GM12878 (cell line): ENCODE data around the gene OR2T35. TPM values are rescaled to one million over a fixed set of nuclear protein-coding genes. Genes with fewer than 3 reads are reported as not detected.

Source experiments
- ATAC-seq: fragments of 200-7000 bp; cut with Tn5 transposase; 3 replicates; pipeline ENCODE4 v1.9.1; 2020; ENCODE audit warnings: mild to moderate bottlenecking, moderate library complexity
- BruUV-seq: library from RNA; stranded (reverse); fragments of 400-500 nt; replicated peaks from 2 replicates; lab custom pipeline; 2021; lab: Mats Ljungman, UMichigan
- CTCF ChIA-PET: fragments of 300-600 bp; sonication (Branson Sonifier 250); formaldehyde crosslinking; extraction: SDS; loops from one replicate; lab custom pipeline; 2021; ENCODE audit warnings: inconsistent platforms; lab: Yijun Ruan, JAX
- POLR2A ChIA-PET: fragments of 350-600 bp; formaldehyde crosslinking; extraction: SDS; loops from one replicate; lab custom pipeline; 2021; ENCODE audit warnings: inconsistent platforms; lab: Charles Lee
- RAD21 ChIA-PET: fragments of 300-600 bp; sonication (Branson Sonifier 250); formaldehyde crosslinking; loops from one replicate; lab custom pipeline; 2023; ENCODE audit warnings: antibody characterized with exemption; ENCODE audit not compliant: unreplicated experiment; lab: Charles Lee
- SMC1A ChIA-PET: fragments of 300-600 bp; sonication (Branson Sonifier 250); formaldehyde crosslinking; loops from one replicate; lab custom pipeline; 2023; ENCODE audit not compliant: unreplicated experiment, uncharacterized antibody; lab: Charles Lee
- DNase-seq: peaks from one replicate; pipeline ENCODE4 v3.0.0-alpha.2; 2011; ENCODE audit warnings: low read depth, low spot score
- FAIRE-seq: peaks from 3 replicates; lab custom pipeline; 2011; peaks lifted over from hg19 to GRCh38; lab: Jason Lieb, UNC
- H2AFZ ChIP-seq: 2 replicates; pipeline ENCODE4 v1.6.0; 2011; ENCODE audit warnings: low read depth, low read length, control low read depth; ENCODE audit not compliant: control insufficient read depth
- H3K27ac ChIP-seq: 2 replicates; pipeline ENCODE4 v1.5.1; 2011; ENCODE audit warnings: control low read depth; ENCODE audit not compliant: control insufficient read depth, insufficient read depth
- H3K27me3 ChIP-seq, 2 experiments: replicated peaks in 1 of 2; 2 replicates each; pipeline versions ENCODE4 v1.6.0 to v1.6.1; 2011; ENCODE audit warnings: low read length in 1 of 2; ENCODE audit not compliant: control insufficient read depth in 2 of 2, insufficient read depth in 2 of 2
- H3K36me3 ChIP-seq, 2 experiments: 2 replicates each; pipeline ENCODE4 v1.5.1; 2011; ENCODE audit warnings: low read length in 1 of 2; ENCODE audit not compliant: control insufficient read depth in 2 of 2, insufficient read depth in 2 of 2
- H3K4me1 ChIP-seq: 2 replicates; pipeline ENCODE4 v1.6.1; 2011; ENCODE audit warnings: mild to moderate bottlenecking, low read length, moderate library complexity, mixed read lengths; ENCODE audit not compliant: control insufficient read depth, insufficient read depth
- H3K4me2 ChIP-seq: 2 replicates; pipeline ENCODE4 v1.6.0; 2011; ENCODE audit warnings: control low read depth; ENCODE audit not compliant: control insufficient read depth, insufficient read depth
- H3K4me3 ChIP-seq: fragments of 200-600 bp; sonication (generic); 2 replicates; pipeline ENCODE4 v1.5.1; 2016
- H3K79me2 ChIP-seq: 2 replicates; pipeline ENCODE4 v1.6.0; 2011; ENCODE audit warnings: low read length; ENCODE audit not compliant: control insufficient read depth, insufficient read depth
- H3K9ac ChIP-seq: 2 replicates; pipeline ENCODE4 v1.8.0; 2011; ENCODE audit warnings: low read length, control low read depth, mixed read lengths; ENCODE audit not compliant: control insufficient read depth, insufficient read depth
- H3K9me3 ChIP-seq: replicated peaks from 3 replicates; pipeline ENCODE4 v1.5.1; 2011; ENCODE audit warnings: mild to moderate bottlenecking, low read length; ENCODE audit not compliant: control insufficient read depth, insufficient read depth
- H4K20me1 ChIP-seq: 2 replicates; pipeline ENCODE4 v1.6.0; 2011; ENCODE audit not compliant: control insufficient read depth, insufficient read depth
- CBX3 ChIP-seq: fragments of 200-600 bp; sonication (generic); IDR thresholded peaks from 2 replicates; pipeline ENCODE4 v1.6.1; 2016; ENCODE audit warnings: low read depth, borderline replicate concordance
- NFXL1 ChIP-seq: fragments of 450-650 bp; IDR thresholded peaks from 2 replicates; pipeline ENCODE4 v1.6.1; 2017; ENCODE audit warnings: antibody characterized with exemption, mild to moderate bottlenecking, borderline replicate concordance
- PAX5 ChIP-seq: IDR thresholded peaks from 2 replicates; pipeline ENCODE4 v1.6.1; 2011; ENCODE audit warnings: low read depth, low read length, borderline replicate concordance
- POLR2AphosphoS2 ChIP-seq: IDR thresholded peaks from 2 replicates; pipeline ENCODE4 v1.6.1; 2011; ENCODE audit warnings: low read depth, mild to moderate bottlenecking, low read length, improper control_type of control experiment, moderate library complexity
- SIN3A ChIP-seq: IDR thresholded peaks from 2 replicates; pipeline ENCODE4 v1.6.1; 2012; ENCODE audit warnings: low read depth, low read length, improper control_type of control experiment
- SREBF1 ChIP-seq: IDR thresholded peaks from 2 replicates; pipeline ENCODE4 v1.6.1; 2012; ENCODE audit warnings: mild to moderate bottlenecking, low read length
- STAT1 ChIP-seq: fragments of 450-650 bp; conservative IDR thresholded peaks from 2 replicates; pipeline ENCODE4 v1.6.1; 2014; ENCODE audit warnings: antibody characterized with exemption, mild to moderate bottlenecking
- WGBS: methylation state at CpG from one replicate; pipeline ENCODE4 v1.1.6; 2016; ENCODE audit warnings: low lambda C conversion rate; ENCODE audit not compliant: insufficient replicate concordance, insufficient coverage; ENCODE audit errors: missing lambda C conversion rate; 5-methylcytosine and 5-hydroxymethylcytosine counted together
- in situ Hi-C: fragments of 300-500 bp; cut with MboI; formaldehyde crosslinking; loops from 9 replicates; pipeline ENCODE4 v1.14.3; 2018; ENCODE audit warnings: mixed read lengths
- intact Hi-C: fragments of 100-400 bp; cut with micrococcal nuclease; formaldehyde crosslinking; loops from one replicate; pipeline ENCODE4 v1.14.2; 2022; ENCODE audit not compliant: unreplicated experiment
- polyA plus RNA-seq, 11 experiments: library from polyadenylated mRNA; depleted of rRNA in 4 of 11; unstranded in 6 of 11; stranded (reverse) in 5 of 11; fragments of >200 nt; fragmentation: Nextera tagmentation in 4 of 11; fragmentation: Illumina TruSeq in 1 of 11; extraction: Ambion mirVana in 4 of 11; extraction: Trizol in 1 of 11; gene quantifications; 1 replicate in 1 of 11; 2 replicates in 10 of 11; pipeline versions ENCODE4 v1.2.1 to v1.2.3, GENCODE V29; 2011 to 2016; ENCODE audit warnings: inconsistent platforms in 2 of 11, missing spikeins in 2 of 11, low read depth in 1 of 11
- total RNA-seq, 4 experiments: library from RNA; depleted of rRNA in 3 of 4; stranded (reverse); fragments of >200 nt in 3 of 4; fragmentation: Illumina TruSeq in 1 of 4; extraction: Trizol in 1 of 4; gene quantifications; 2 replicates each; pipeline versions ENCODE4 v1.2.1 to v1.2.3, GENCODE V29; 2013 to 2021

Gene OR2T35
- total and polyA plus RNA-seq, 10 of the 15 experiments (the other 5 are each of a cell fraction or from before 2014, with no cell fraction given): 0.03 to 0.89 (median 0.38) TPM; not detected in 2

DNA sequence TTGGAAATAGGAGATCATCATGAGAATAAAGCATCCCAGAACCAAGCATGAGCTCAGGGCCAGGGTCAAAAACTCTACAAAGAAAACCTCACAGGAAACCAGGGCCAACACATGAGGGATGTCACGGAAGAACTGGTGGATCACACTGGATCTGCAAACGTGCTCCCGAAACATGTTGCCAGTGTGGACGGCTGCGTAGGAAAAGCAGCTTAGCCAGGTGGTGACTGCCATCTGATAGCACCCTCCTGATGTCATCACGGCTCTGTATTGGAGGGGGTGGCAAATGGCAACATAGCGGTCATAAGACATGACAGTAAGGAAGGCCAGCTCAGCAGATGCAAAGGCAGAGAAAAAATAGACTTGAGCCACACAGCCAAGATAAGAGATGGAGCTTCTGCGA, 36.6 kb upstream of the OR2T35 start:
- Histone ChIP-seq H3K27ac (no peak overlapping the region), H3K79me2 (no peaks in the 10 kb centered on the region), H3K4me3 (no peak overlapping the region), H4K20me1 (no peaks in the 10 kb centered on the region), H3K9ac (no peak overlapping the region), H3K4me2 (no peak overlapping the region), H2AFZ (no peak overlapping the region), H3K27me3 (no peaks in the 10 kb centered on the region), H3K4me1 (no peaks in the 10 kb centered on the region), H3K36me3 (no peaks in the 10 kb centered on the region)
- WGBS: 93% methylated on average over 8 of the region's 8 CpGs
- FAIRE-seq: no peak
- in situ Hi-C loops: no loop called here
- no TSS peak for BruUV-seq
- ChIA-PET POLR2A (no interaction called here), RAD21 (interaction anchor here (0.6 kb wide), 1 partner anchor 18 kb away, joined by 3 read pairs; no protein-coding TSS in a partner anchor), CTCF (interaction anchor here (2.2 kb wide), 1 partner anchor 13 kb away, joined by 5 read pairs; no protein-coding TSS in a partner anchor)
- intact Hi-C loops: loop anchor here (10.0 kb wide), 1 partner anchor 747 kb away; no protein-coding TSS in a partner anchor
- TF ChIP-seq NFXL1: no peak
- no peak for TF ChIP-seq PAX5
- no peak for TF ChIP-seq CBX3
- TF ChIP-seq SIN3A: no peak
- no peak for TF ChIP-seq STAT1
- no peak for TF ChIP-seq POLR2AphosphoS2
- TF ChIP-seq, all 136 proteins: peak for 0
- H3K9me3 ChIP-seq: no peaks in the 10 kb centered on the region; the same call in 1 of the 3 replicates
- no peak for ATAC-seq
- SMC1A ChIA-PET: interaction anchor here (0.9 to 2.6 kb wide), 4 partner anchors 13 to 277 kb away, joined by 3 to 7 read pairs (median 4); no protein-coding TSS in a partner anchor
- DNase-seq: no peak

DNA sequence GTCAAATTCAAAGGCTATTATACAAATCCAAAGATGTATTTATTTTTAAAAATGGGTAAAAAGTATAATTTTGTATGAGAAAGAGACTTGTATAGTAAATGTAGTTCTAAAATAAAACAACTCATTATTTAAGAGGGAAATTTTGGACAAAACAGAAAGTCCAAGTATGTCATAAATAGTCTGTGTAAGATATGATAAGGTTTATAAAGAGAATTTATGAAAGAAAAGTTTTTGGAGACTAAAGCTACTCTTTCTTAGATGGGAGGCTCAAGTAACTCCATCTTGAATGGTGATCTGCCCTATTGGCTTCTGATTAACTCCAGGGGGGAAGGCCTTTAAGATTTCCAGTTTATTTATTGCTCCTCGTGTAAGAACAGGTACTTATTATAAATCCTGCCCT, 24.9 kb upstream of the OR2T35 start:
- in situ Hi-C loops: no loop called here
- POLR2A ChIA-PET: no interaction called here
- BruUV-seq: no TSS peak

More for the DNA sequence above, 24.9 kb upstream of the OR2T35 start:
- H3K36me3 ChIP-seq: no peaks in the 10 kb centered on the region
- DNase-seq (no peak), ATAC-seq (no peak)
- H3K27me3 ChIP-seq: no peaks in the 10 kb centered on the region
- RAD21 ChIA-PET: no interaction called here
- no peaks in the 10 kb centered on the region for H3K4me1 ChIP-seq
- H3K4me2 ChIP-seq: no peak overlapping the region
- no peak overlapping the region for H3K27ac ChIP-seq
- SMC1A ChIA-PET: interaction anchor here (1.8 kb wide), 1 partner anchor 12 kb away, joined by 7 read pairs; no protein-coding TSS in a partner anchor
- 93% methylated on average over 1 of the region's 1 CpG for WGBS
- H3K9me3 ChIP-seq: peaks cover 5% of the 10 kb centered on the region
- no peak for TF ChIP-seq SREBF1
- TF ChIP-seq, all 136 proteins: peak for 0
- no peak overlapping the region for H3K9ac ChIP-seq
- no peak overlapping the region for H2AFZ ChIP-seq
- intact Hi-C loops: no loop called here
- peak; percentile 44 for FAIRE-seq
- CTCF ChIA-PET: interaction anchor here (1.7 to 2.6 kb wide), 2 partner anchors 9 to 12 kb away, joined by 5 to 9 read pairs; no protein-coding TSS in a partner anchor
- H4K20me1 ChIP-seq: no peaks in the 10 kb centered on the region
- no peak overlapping the region for H3K4me3 ChIP-seq
- no peaks in the 10 kb centered on the region for H3K79me2 ChIP-seq
